Inflammatory macrophage (primary cell): ENCODE measurements around the gene ARHGAP25.

ENCODE experiments used
- DNase-seq, 2 donors: peaks; one replicate each; pipeline ENCODE4 v3.0.0-alpha.2; 2020 to 2022

ARHGAP25 gene

DNA sequence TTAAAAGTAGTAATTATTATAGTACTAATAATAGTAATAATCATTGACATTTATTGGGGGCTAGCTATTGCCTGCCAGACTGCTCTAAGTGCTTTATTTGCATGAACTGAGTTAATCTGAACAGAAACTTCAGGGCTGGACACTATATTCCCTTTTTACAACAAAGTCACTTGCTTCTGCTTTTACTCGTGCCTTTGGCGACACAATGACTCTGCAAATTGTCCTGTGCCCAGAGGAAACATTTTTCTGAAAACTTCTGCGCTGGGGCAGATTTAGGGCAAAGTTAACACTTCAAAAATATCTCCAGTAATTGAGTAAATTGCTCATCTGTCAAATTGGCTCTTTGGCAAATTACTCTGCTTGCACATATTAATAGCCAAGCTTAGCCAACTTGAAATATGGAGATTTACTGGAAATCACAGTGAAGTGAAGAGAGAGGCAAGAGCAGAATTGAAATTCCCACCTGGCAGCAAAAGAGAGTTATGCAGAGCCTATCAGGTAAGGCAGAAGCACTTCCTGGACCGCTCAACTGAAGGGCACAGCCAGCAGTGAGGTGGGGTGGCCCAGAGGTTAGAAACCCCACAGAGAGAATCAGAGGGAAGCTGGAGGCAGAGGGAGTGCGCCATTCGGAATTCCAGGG lies 100.2 kb downstream of the ARHGAP25 start:
- peak; percentile 73 to 82 for DNase-seq

DNA sequence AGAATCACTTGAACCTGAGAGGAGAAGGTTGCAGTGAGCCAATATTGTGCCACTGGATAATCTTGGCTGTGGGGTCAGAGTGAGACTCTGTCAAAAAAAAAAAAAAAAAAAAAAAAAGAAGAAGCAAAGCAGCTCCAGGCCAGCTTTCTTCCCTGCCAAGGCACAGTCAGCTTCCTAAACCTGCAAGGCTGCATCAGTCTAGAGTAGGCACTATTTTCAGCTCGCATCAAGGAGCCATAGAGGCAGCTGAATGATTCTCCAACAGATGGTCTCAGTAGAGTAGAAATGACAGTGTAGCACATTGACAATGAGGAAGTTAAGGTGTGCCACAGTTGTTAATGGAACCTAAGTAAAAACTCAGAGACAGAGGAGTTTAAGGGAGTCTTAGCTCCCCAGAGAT lies 101.0 kb downstream of the ARHGAP25 start:
- DNase-seq: peak; percentile 57 to 78

DNA sequence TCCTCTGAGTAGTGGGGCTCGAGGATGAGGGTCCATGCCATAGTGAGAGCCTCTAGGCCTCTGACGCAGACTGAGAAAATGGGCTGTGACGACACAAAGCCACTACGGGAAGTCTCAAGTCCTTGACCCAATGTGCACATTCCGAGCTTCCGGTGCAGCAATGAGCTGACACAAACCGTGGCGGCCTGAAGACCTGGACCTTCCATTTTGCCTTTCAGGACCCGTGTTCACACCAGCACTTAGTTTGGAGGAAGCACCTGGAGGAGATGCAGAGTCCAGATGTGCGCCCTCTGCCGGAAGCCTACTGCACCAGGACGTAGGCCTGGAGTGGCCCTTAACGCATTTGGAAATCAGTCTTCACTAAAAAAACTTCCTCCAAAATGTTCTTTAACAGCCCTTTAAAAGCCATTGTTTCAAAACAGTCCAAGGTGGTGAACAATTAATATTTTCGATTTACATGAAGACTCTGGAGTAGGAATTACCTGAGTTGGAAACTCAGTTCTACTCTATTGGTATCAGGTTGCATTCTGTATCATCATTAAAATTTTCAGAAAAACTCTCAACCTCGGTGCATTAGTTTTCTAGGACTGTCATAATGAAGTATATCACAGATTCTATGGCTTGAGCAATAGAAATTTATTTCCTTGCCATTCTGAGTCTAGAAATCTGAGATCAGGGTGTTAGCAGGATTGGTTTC lies 102.7 kb downstream of the ARHGAP25 start:
- peak; percentile 81 to 82 for DNase-seq

DNA sequence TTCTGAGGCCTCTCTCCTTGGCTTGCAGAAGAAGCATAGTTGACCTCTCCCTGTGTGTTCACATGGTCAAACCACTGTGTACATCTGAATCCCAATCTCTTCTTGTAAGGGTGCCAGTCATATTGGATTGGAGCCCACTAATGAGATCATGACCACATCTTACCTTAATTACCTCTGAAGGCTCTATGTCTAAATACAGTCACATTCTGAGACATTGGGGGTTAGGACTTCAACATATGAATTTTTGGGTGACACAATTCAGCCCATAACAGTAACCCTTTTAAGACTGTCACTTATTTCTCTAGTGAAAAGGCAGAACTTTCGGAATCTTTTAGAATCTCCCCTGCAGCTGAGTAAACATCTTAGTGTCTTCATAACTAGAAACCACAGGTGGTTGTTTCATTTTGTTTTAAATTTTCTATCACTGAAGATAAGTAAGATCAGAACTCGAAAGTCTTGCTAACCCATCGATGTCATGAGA lies 103.3 kb downstream of the ARHGAP25 start:
- DNase-seq: no peak

GRCh38 chr2:68838641-68839040 lies 104.0 kb downstream of the ARHGAP25 start:
- DNase-seq: no peak

- peak; percentile 47 to 51 for DNase-seq
Observed at GRCh38 chr2:68839260-68839833, 104.7 kb downstream of the ARHGAP25 start.

- peak in 1 of 2 donors; percentile 16 for DNase-seq
Observed at GRCh38 chr2:68845043-68845442, 110.4 kb downstream of the ARHGAP25 start.

- DNase-seq: no peak
Observed at GRCh38 chr2:68846091-68846490, 111.5 kb downstream of the ARHGAP25 start.

DNA sequence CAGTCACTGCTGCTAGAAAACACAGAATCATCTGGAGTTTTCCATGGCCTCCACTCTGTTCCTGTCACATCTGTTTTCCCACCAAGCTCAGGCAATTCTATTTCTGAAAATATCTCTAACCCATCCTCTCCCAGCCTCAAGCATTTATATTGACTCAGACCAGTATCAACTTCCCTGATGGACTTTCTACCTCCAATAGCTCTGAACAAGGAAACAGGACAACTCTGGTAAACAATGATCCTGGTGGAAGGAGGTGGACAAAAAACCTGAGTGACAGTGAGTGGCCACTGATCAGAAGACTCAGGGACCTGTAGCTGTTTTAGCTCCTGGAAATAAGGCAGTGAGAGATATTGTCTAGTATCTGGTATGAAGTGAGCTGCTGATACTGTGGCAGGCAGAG lies 113.1 kb downstream of the ARHGAP25 start:
- no peak for DNase-seq

DNA sequence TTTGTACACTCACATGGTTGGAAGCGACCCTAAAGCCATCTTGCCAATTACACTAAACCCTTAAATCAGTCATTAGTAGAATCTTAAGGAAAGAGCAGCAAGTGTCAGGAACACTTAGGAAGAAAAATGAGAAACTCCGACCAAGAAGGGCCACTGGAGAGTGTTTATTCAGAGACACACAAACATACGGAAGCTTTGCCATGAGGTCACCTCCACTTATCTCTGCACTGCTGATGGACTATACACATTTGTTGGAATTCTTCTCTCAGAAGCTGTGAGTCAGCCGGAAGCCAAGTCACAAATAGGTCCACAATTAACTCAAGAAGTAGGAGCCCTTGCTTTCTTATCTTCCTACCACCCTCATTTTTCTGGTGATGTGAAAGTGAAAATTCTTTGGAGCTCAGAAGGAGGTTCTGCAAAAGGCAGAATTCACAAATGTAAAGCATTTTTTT lies 115.0 kb downstream of the ARHGAP25 start:
- no peak for DNase-seq

- no peak for DNase-seq
Observed at GRCh38 chr2:68850524-68850923, 115.9 kb downstream of the ARHGAP25 start.

GRCh38 chr2:68853035-68853434 lies 118.4 kb downstream of the ARHGAP25 start:
- DNase-seq: no peak

GRCh38 chr2:68853915-68854314 lies 119.3 kb downstream of the ARHGAP25 start:
- no peak for DNase-seq

DNA sequence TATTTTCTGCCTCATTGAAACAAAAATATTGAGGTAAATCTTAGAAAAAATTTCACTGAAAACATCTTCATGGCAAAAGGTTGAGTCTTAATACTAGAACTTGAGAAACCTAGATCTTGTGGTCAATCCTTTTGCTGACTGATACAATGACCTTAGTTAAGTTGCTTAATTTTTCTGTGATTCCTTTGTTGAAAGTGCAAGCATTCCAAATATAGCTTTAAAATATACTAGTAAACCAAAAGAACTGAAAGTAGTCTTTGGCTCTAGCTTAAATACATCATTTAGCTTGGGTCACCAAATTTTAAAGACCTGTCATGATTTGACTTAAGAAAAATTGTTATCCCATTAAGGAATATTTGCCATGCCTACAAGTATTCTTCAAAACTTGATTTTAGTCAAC lies 119.9 kb downstream of the ARHGAP25 start:
- peak in 1 of 2 donors; percentile 35 for DNase-seq

GRCh38 chr2:68855550-68855949 lies 120.9 kb downstream of the ARHGAP25 start:
- DNase-seq: no peak

DNA sequence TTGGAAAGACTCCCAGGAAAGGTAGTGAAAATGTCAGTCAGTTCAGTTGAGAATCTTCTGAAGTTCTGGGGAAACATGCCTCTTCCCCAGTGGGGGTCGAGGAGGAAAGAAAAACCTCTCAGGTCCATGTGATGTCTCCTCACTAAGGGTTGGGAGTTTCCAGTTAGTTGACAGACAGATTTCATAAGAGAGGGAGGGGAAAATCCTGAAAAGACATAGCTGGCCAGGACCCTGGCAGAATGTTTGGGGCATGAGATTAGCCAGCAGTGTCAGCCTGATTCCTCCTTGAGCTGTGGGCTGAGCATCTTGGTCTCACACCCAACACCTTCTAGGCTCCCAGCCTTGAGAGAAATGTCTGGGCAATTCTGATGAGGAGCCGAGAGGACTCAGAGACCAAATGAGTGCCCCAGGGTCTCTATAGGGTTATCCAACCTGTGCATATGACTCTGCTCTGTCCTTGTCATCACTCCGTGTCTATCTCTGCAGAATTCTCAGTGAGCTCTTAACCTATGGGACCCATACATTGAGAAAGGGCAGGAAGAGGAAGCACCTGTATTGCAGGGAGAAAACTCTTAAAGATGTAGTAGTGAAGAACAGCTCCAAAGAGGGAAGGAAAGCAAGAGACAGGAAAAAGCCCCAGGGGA lies 122.7 kb downstream of the ARHGAP25 start:
- no peak for DNase-seq

- DNase-seq: peak; percentile 63 to 67
Observed at GRCh38 chr2:68857855-68858456, 123.3 kb downstream of the ARHGAP25 start.

DNA sequence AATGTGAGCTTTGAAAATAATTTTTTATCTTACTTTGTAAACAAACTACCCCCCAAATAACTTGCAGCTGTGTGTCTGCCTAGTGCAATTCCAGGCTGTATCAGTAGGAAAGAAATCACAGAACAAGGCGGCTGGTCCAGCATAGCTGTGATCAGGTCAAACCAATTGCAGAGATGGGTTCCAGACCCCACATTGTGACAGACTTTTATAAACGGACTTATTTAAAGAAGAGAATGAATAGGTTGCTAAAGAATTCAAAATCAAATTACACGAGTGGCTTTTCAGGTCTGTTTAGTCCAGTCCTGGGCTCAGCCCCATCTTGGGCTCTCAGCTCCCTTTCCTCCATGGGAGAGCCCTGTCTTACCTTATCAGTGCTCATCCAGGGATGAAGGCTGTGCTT lies 125.5 kb downstream of the ARHGAP25 start:
- no peak for DNase-seq

- peak; percentile 72 to 76 for DNase-seq
Observed at GRCh38 chr2:68861330-68861729, 126.7 kb downstream of the ARHGAP25 start.

- no peak for DNase-seq
Observed at GRCh38 chr2:68862889-68863288, 128.3 kb downstream of the ARHGAP25 start.

- no peak for DNase-seq
Observed at GRCh38 chr2:68863996-68864395, 129.4 kb downstream of the ARHGAP25 start.

DNA sequence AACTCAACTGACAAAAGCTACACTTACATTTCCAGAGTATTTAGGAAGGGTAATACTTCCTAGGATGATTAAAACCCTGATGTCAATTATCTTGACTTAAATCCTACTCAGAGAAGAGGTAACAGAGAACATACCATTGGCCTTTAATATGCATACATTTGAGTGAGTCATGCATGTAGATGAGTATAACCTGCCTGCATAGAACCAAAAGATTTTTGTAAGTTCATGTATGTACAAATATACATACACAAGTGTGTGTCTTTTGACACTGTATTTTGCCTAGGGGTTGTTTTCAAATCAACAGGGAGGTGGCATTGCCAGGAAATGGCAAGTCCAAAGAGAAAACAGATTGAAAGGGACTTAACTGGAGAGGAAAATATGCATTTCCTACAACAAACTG lies 130.5 kb downstream of the ARHGAP25 start:
- DNase-seq: no peak

- DNase-seq: no peak
Observed at GRCh38 chr2:68870215-68870614, 135.6 kb downstream of the ARHGAP25 start.
